ENCODE results near the gene PSME3IP1.

DNA sequence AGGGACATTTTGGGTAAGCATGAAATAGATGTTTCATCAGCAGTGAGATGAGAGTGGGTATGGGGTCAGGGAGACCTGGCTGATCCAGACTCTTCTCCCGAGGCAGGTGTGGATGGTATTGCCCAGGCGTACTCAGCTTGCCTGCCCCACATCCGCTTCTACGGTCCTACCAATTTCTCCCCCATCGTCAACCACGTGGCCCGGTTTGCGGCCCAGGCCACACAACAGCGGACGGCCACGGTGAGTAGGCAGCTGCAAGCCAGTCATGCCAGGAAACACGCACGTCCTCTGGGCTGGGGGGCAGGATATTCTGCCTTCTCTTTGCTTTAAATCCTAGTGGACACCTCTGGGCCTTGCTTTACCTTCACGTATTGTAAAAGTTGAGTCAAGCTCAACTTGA lies 48.8 kb downstream of the PSME3IP1 start:
- TF ChIP-seq ZNF274 (IDR thresholded peaks at IDR 0.05; ENCODE audit: low read depth, low read length) (no peak), YY1 (IDR thresholded peaks at IDR 0.05; ENCODE audit: insufficient read depth, insufficient read length) (no peak)

Measured in NT2/D1 (cell line).